Adrenal gland (tissue), 12 donors: ENCODE results near the gene RNF141. TPM values are rescaled to one million over a fixed set of nuclear protein-coding genes. Genes with fewer than 3 reads are reported as not detected.

Experiments used
- DNase-seq, 7 donors: peaks; one replicate each; pipeline ENCODE4 v3.0.0-alpha.2; 2019 to 2020
- H3K27ac ChIP-seq, 5 donors: fragments of 200-600 bp; sonication (generic) in 4 of 5; 1 replicate in 3 of 5; 2 replicates in 2 of 5; pipeline versions ENCODE4 v1.5.1 to v1.8.0; 2016 to 2020; ENCODE audit warnings: mild to moderate bottlenecking in 1 of 5
- H3K27me3 ChIP-seq: fragments of 200-600 bp; 2 replicates; pipeline ENCODE4 v1.8.0; 2021
- H3K36me3 ChIP-seq, 2 donors: fragments of 200-600 bp; replicated peaks in 1 of 2; 1 replicate in 1 of 2; 2 replicates in 1 of 2; pipeline versions ENCODE4 v1.5.1 to v1.8.0; 2018 to 2022
- H3K4me1 ChIP-seq, 2 donors: fragments of 200-600 bp; replicated peaks in 1 of 2; 1 replicate in 1 of 2; 2 replicates in 1 of 2; pipeline versions ENCODE4 v1.5.1 to v1.8.0; 2018 to 2021
- H3K4me3 ChIP-seq, 4 donors: fragments of 200-600 bp; sonication (generic) in 3 of 4; one replicate each; pipeline ENCODE4 v1.5.1; 2016 to 2018
- H3K9me3 ChIP-seq, 3 donors: fragments of 200-600 bp; sonication (generic) in 1 of 3; replicated peaks in 1 of 3; 1 replicate in 2 of 3; 2 replicates in 1 of 3; pipeline versions ENCODE4 v1.5.1 to v1.8.0; 2016 to 2021
- POLR2A ChIP-seq, 2 donors: fragments of 450-650 bp; IDR thresholded peaks; one replicate each; pipeline ENCODE4 v1.6.1; 2017; ENCODE audit warnings: antibody characterized with exemption in 2 of 2, mild to moderate bottlenecking in 2 of 2, moderate library complexity in 1 of 2
- WGBS, 4 donors: extraction: QIAGEN DNeasy Blood & Tissue Kit in 2 of 4; methylation state at CpG; one replicate each; pipeline versions ENCODE4 v1.1.5 to v1.1.7; 2013 to 2017; 5-methylcytosine and 5-hydroxymethylcytosine counted together
- intact Hi-C, 2 donors: fragments of 100-400 bp; cut with DNase I; formaldehyde crosslinking; loops; one replicate each; pipeline versions ENCODE4 v1.14.1 to v1.15.0; 2022 to 2023
- polyA plus RNA-seq, 3 donors: library from polyadenylated mRNA; stranded (reverse); fragments of 200-250 nt in 2 of 3; fragments of 350-450 nt in 1 of 3; fragmentation: Illumina TruSeq in 1 of 3; extraction: RNeasy Lipid Tissue Mini Kit (QIAGEN cat#74804) in 1 of 3; gene quantifications; one replicate each; pipeline ENCODE4 v1.2.3, GENCODE V29; 2013 to 2014
- total RNA-seq, 9 donors: library from RNA; depleted of rRNA in 4 of 9; stranded (reverse); fragments of >200 nt in 4 of 9; fragments of 120-200 nt in 1 of 9; fragmentation: NEBNext Ultra II Directional in 1 of 9; extraction: Animal tissue kit (Norgen Biotek cat#: 25700) in 1 of 9; gene quantifications; one replicate each; pipeline versions ENCODE4 v1.1.0 to v1.2.4, GENCODE V29; 2013 to 2023
- TF ChIP-seq, protein P1 (sequence below), 6 experiments: fragments of 450-650 bp in 4 of 6; fragments of 200-600 bp in 2 of 6; sonication (generic) in 1 of 6; IDR thresholded peaks; 1 replicate in 5 of 6; 2 replicates in 1 of 6; pipeline versions ENCODE4 v1.5.1 to v1.8.0; 2016 to 2021; ENCODE audit warnings: antibody characterized with exemption in 6 of 6, mild to moderate bottlenecking in 2 of 6, moderate library complexity in 1 of 6
- donor health status: healthy with polysubstance abuse.
- donor health status: Bipolar disorder and iron deficiency.
- donor health status: DM: yes; HTN: yes; CAD: no.
- donor health status: DM: no; HTN: no; CAD: no.
- donor health status: DM: no; HTN: no; CAD: no.
- donor health status: DM: yes; HTN: yes; CAD: no.

Gene RNF141
- total and polyA plus RNA-seq, 12 donors: 10.3 to 109 (median 56.1) TPM

DNA sequence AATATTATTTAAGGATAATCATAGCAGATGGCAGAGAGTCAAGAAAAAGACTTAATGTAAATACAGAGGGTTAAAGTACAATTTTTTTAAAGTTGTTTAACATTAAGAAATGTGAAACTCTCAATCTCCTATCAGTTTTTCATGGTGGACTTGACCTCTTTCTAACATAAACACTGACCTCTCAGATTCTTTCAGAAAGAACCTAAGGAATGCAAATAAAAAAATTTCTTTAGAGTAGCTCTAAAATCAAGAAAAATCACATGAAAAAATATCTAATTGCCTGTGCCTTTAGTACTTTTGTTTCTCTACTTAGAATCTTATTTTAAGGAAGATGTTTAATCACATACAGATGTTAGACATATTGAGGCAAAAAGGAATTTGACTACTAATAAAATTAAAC is 12.9 kb downstream of the RNF141 start:
- H3K36me3 ChIP-seq: peaks cover 0 to 52% of the 10 kb centered on the region in 2 donors
- no peaks in the 10 kb centered on the region for H3K9me3 ChIP-seq
- no peaks in the 10 kb centered on the region for H3K27me3 ChIP-seq
- TF ChIP-seq POLR2A (IDR thresholded peaks at IDR 0.05): no peak
- TF ChIP-seq, protein P1, sequence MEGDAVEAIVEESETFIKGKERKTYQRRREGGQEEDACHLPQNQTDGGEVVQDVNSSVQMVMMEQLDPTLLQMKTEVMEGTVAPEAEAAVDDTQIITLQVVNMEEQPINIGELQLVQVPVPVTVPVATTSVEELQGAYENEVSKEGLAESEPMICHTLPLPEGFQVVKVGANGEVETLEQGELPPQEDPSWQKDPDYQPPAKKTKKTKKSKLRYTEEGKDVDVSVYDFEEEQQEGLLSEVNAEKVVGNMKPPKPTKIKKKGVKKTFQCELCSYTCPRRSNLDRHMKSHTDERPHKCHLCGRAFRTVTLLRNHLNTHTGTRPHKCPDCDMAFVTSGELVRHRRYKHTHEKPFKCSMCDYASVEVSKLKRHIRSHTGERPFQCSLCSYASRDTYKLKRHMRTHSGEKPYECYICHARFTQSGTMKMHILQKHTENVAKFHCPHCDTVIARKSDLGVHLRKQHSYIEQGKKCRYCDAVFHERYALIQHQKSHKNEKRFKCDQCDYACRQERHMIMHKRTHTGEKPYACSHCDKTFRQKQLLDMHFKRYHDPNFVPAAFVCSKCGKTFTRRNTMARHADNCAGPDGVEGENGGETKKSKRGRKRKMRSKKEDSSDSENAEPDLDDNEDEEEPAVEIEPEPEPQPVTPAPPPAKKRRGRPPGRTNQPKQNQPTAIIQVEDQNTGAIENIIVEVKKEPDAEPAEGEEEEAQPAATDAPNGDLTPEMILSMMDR (IDR thresholded peaks at IDR 0.05): no peak
- H3K4me3 ChIP-seq: no peak overlapping the region
- intact Hi-C loops: loop anchor here in 1 of 2 donors (5.0 kb wide), 1 partner anchor 129 kb away; no protein-coding TSS in a partner anchor
- peaks cover 0 to 25% of the 10 kb centered on the region in 2 donors for H3K4me1 ChIP-seq
- DNase-seq: no peak
- H3K27ac ChIP-seq: no peak overlapping the region

DNA sequence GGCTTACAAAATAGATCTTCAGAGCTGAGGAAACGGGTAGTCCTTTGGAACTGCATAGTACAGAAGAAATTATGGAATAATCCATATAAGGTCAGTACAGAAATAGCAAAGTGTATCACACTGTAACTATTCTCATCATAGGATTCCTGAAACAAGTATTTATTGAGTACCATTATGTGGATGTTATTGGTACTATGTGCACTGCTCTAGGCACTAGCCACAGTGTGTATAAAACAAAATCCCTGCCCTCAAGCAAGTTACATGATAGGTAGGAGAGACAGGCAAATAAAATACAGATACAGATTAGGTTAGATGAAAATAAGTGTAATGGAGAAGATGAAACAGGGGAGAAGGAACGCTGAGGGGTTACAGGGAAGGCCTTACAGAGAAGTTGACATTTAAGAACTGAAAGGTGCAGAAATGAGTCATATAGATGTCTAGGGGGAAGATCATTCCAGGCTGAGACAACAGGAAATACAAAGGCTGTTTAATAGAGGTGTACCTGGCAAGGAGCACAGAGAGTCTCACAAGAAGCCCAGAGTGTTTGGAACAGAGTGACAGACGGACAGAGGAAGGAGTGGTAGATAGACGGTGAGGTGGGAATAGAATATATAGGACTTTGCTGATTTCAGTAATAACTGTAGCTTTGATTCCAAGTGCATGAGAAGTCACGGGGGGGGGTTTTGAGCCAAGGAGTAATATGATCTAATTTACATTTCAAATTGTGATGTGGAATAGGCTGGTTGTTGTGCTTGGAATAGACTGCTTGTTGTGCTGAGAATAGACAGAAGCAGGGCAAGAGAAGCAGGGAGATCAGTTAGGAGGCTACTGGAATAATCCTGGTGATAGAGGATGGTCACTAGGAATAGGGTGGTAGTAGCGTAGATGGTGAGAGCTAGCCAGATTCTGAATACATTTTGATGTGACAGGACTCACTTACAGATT is 13.7 kb downstream of the RNF141 start:
- intact Hi-C loops: loop anchor here in 1 of 2 donors (5.0 kb wide), 1 partner anchor 130 kb away; no protein-coding TSS in a partner anchor
- no peak overlapping the region for H3K4me3 ChIP-seq
- H3K9me3 ChIP-seq: no peaks in the 10 kb centered on the region
- peaks cover 0 to 54% of the 10 kb centered on the region in 2 donors for H3K36me3 ChIP-seq
- no peaks in the 10 kb centered on the region for H3K27me3 ChIP-seq
- H3K4me1 ChIP-seq: peaks cover 0 to 29% of the 10 kb centered on the region in 2 donors
- no peak for DNase-seq
- H3K27ac ChIP-seq: peak overlapping the region in 2 of 5 donors; percentile 2 to 33
- WGBS, 4 donors: 75 to 80% (median 76%) methylated on average over 6 of the region's 6 CpGs
- no peak for TF ChIP-seq POLR2A (IDR thresholded peaks at IDR 0.05)
- TF ChIP-seq, protein P1 (IDR thresholded peaks at IDR 0.05): no peak

DNA sequence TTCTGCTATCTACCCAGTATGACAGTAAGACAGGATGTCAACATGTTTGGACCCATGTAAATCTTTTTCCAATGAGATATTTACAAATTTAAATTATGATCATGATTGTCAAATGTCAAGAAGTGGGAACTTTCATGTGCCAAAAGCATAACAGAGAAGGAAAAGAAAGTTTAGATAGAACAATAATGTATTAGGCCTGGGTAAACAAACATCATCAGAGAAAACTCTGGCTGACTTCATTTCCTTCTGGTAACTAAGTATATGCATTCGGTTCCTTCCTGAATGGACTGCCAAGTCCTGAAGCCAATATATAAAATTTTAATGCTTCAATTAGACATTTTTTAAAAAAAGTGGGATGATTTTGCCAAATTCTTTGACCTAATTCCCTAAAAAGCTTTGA is 16.5 kb downstream of the RNF141 start:
- H3K4me1 ChIP-seq: peaks cover 0 to 27% of the 10 kb centered on the region in 2 donors
- WGBS, 4 donors: 57 to 79% (median 71%) methylated on average over 1 of the region's 1 CpG
- H3K36me3 ChIP-seq: peaks cover 0 to 49% of the 10 kb centered on the region in 2 donors
- no peak for TF ChIP-seq POLR2A (IDR thresholded peaks at IDR 0.05)
- TF ChIP-seq, protein P1 (IDR thresholded peaks at IDR 0.05): no peak
- H3K4me3 ChIP-seq: no peak overlapping the region
- H3K27me3 ChIP-seq: no peaks in the 10 kb centered on the region
- DNase-seq: no peak
- H3K27ac ChIP-seq: no peak overlapping the region
- no peaks in the 10 kb centered on the region for H3K9me3 ChIP-seq
- intact Hi-C loops: no loop called here

DNA sequence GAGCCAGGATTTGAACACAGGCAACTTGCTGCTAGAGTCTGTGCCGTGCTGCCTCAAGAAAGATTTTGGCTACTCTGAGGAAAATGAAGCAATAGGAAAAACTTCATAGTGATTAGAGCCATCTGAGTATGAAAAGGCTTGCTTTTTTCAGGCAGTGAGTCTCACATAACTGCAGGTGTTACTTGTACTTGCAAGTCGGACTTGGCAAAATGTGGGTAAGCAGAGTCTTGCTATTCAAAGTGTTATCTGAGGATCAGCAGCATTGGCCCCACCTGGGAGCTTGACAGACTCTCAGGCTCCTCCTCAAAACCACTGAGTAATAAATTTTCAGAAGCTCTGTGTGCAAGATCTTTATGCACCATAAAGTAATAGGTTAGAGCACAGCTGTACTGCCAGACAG is 18.1 kb downstream of the RNF141 start:
- Histone ChIP-seq H3K27ac (no peak overlapping the region), H3K27me3 (no peaks in the 10 kb centered on the region), H3K4me1 (peaks cover 8 to 21% of the 10 kb centered on the region in 2 donors), H3K9me3 (no peaks in the 10 kb centered on the region), H3K36me3 (peaks cover 0 to 38% of the 10 kb centered on the region in 2 donors), H3K4me3 (no peak overlapping the region)
- WGBS, 4 donors: 76 to 80% (median 80%) methylated on average over 2 of the region's 2 CpGs
- TF ChIP-seq POLR2A (IDR thresholded peaks at IDR 0.05): no peak
- TF ChIP-seq, protein P1 (IDR thresholded peaks at IDR 0.05): no peak
- intact Hi-C loops: no loop called here
- no peak for DNase-seq
